ENCODE measurements around the gene NFATC3.

Gene NFATC3

DNA sequence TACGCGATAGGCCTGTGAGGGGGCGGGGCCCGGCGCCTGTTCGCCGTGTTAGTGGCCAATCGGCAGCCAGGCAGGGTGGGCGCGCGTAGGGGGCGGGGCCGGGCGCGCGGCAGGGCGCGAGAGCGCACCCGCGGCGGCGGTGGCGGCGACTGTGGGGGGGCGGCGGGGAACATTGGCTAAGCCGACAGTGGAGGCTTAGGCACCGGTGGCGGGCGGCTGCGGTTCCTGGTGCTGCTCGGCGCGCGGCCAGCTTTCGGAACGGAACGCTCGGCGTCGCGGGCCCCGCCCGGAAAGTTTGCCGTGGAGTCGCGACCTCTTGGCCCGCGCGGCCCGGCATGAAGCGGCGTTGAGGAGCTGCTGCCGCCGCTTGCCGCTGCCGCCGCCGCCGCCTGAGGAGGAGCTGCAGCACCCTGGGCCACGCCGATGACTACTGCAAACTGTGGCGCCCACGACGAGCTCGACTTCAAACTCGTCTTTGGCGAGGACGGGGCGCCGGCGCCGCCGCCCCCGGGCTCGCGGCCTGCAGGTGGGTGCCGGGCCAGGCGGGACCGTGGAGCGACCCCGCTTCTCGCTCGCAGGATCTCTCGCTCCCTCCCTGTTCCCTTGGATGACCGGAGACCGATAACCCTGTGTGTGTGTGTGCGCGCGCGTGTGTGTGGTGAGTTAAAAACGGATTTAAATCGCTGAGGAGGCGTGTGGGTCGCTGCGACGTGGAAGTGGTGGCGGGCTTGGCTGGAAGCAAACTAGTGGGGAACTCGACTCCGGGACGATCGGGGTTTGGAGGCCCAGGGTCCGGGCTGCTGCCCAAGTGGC is at the start of gene NFATC3:
Gene NFATC3, plus strand, starts transcription at position 112 of the 813 bp plus-strand sequence. Its CDS starts 312 bp downstream, at position 424.
- DNase-seq, result peak; percentile 64

DNA sequence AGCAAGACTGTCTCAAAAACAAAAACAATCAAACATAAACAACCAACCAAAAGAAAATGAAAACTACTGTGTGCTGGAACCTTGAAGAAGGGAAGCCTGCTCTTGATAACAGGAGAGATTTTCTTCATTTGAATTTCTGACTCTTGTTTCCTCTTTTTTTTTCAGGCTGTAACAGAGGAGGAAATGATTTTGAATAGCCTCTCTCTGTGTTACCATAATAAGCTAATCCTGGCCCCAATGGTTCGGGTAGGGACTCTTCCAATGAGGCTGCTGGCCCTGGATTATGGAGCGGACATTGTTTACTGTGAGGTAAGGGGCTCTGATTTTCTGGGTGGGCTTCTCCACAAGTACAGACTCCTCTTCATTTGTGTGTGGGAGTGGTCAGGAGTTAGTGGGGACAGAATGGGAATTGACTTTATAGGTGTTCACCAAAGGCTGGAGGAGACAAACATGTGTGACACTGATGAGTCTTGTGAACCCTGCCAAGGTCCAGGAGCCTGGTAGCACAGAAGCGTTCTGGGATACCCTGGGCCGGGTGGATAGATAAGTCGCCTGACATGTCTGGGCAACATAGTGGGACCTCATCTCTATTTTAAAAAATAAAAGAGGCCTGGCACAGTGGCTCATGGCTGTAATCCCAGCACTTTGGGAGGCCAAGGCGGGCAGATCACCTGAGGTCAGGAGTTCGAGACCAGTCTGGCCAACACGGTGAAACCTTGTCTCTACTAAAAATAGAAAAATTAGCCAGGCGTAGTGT is 47.2 kb upstream of the NFATC3 start:
- DNase-seq, result no peak

DNA sequence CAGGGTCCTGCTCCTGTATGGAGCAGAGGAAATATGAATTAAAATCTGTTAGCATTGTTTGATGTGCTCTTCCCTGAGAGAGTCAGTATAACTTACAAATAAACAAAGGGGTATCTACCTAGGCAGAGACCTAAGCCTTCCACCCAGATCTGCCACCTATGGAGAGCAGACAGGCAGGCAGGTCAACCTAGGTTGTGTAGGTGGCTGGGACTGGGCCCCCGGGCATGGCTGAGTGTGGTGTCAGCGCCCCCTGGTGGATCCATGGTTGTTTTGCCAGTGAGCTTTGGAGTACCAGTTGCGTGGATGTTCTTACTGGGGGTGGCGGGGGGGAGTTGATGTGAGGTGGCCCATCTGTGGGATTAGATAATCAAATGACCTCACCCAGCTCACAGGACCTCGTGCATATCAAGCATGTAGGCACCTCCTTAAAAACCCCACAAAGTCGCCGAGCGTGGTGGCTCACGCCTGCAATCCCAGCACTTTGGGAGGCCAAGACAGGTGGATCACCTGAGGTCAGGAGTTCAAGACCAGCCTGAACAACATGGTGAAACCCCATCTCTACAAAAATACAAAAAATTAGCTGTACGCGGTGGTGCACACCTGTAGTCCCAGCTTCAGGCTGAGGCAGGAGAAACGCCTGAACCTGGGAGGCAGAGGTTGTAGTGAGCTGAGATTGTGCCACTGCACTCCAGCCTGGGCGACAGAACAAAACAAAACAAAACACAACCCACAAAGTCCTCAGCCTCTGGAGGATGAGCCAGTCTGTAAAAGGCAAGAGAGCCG is 44.5 kb upstream of the NFATC3 start:
- no peak for DNase-seq

DNA sequence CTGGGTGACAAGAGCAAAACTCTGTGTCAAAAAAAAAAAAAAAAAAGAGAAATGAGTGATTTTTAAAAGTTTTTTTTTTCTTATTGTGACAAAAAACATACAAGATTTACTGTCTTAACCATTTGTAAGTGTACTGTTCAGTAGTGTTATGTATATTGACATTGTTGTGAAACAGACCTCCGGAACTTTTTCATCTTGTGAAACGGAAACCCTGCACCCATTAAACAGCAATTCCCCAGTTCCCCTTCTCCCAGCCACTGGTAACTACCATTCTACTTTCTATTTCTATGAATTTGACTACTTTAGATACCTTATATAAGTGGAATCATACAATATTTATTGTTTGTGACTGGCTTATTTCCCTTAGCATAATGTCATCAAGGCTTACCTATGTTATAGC is 43.4 kb upstream of the NFATC3 start:
- DNase-seq, result peak; percentile 22

DNA sequence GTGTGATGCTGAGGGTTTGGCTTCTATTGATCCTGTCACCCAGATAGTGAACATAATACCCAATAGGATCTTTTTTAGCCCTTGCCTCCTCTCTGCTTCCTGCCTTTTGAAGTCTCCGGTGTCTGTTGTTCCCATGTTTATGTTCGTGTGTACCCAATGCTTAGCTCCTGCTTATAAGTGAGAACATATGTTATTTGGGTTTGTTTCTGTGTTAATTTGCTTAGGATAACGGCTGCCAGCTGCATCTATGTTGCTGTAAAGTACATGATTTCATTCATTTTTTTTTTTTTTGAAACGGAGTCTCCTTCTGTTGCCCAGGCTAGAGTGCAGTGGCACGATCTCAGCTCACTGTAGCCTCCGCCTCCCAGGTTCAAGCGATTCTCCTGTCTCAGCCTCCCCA is 39.1 kb upstream of the NFATC3 start:
- DNase-seq, result no peak

DNA sequence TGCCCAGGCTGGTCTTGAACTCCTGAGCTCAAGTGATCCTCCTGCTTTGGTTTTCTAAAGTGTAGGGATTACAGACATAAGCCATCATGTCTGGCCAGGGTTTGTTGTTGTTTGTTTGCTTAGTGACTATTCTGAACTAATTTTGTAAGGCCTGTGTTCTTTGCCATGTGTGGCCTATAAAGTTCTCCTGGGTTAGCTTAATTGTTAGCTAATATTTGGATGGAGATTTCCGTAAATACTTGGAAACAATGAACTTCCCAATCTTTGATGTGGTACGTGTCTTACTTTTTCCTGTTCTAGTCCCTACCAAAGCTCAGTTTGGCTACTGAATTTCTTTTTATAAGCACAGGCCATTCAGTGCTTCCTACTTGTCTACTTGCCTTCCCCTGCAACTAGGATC is 37.2 kb upstream of the NFATC3 start:
- no peak for DNase-seq

DNA sequence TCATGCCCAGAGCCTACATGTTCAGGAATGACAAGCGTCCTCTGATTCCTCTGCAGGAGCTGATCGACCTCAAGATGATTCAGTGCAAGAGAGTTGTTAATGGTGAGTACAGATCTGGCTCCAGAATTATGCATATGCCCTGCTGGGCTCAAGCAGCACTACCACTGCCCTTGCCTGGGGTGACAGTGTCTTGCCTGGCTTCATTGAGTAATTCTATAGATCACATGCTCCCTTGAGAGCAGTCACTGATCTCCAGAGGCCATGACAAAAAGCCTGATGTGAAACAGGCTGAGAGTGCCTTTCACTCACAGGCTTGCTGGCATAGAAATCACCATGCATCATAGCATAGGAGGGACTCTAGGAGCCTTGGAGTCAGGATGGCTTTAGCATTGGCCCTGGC is 35.7 kb upstream of the NFATC3 start:
- DNase-seq, result no peak

DNA sequence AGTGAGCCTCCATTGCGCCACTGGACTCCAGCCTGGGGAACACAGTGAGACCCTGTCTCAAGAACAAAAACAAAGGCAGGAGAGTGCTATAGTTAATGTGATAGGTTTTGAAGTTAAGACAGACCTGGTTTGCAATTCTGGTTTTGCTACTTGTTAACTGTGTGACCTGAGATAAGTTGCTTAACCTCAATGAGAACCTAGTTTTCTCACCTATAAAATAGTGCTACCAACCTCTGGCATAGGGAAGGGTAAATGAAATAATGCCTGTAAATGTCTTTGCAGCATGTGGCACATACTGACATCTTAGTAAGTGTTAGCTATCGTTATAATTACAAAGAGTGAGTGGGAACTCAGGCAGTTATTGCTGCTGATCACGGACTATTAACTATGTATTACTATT is 29.8 kb upstream of the NFATC3 start:
- DNase-seq, result no peak

DNA sequence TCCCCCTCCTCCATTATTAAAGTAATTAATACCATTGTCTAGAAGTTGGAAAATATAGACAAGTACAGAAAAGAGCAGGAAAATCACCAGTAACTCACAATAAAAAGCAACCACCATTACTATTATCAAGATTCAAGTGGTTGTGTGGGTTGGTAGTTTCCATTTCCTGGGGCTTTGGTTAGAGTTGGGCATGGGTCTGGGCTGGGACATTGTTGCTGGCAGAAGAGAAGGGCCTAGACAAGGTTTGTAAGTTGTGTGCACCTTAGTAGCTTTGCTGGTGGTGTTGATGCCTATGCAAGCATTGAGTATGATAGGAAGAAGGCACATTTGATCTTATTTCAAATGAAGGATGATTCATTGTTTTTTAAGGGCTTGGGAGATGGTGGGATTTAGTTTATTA is 25.4 kb upstream of the NFATC3 start:
- DNase-seq, result no peak

DNA sequence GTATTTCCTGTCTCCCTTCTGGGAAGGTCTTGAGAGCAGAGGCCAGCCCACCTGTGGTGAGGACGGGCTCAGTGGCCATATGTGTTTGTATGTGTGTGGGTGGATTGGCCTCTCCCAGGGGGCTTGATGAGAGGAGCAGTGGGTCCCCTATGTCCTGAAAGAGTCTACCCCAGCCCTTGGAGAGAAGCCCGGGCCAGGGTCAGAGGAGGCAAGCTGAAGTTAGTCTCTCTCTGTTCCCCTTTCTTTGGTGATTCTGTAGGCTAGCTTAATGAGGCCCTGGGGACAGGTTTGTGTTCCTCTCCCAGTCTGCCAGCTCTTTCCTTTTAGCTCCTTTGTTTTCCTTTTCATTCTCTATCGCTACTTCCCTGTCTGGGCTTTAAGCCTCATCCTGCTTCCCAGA is 23.8 kb upstream of the NFATC3 start:
- no peak for DNase-seq

DNA sequence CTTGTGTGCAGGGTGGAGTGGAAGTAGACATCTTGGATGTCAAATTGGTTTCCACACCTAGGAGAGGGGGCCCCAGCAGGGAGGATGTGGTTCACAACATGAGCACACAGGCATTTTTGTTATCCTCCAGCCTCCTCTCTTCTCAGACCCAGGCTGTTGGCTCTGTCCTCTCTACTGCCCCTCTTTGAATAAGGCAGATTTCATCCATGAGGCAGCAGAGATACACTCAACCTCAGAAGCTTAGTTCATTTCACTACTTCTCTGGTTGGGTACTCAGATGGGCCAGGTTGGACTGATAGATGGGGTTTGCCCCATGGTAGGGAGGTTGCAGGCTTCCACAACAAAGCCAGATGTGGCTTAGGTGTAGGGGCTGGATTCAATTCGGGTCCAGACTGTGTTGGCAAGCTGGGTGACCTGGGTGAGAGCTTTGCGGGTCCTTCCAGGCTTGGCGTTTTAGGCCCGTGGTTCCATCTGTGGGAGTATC is 22.2 kb upstream of the NFATC3 start:
- DNase-seq, result no peak

DNA sequence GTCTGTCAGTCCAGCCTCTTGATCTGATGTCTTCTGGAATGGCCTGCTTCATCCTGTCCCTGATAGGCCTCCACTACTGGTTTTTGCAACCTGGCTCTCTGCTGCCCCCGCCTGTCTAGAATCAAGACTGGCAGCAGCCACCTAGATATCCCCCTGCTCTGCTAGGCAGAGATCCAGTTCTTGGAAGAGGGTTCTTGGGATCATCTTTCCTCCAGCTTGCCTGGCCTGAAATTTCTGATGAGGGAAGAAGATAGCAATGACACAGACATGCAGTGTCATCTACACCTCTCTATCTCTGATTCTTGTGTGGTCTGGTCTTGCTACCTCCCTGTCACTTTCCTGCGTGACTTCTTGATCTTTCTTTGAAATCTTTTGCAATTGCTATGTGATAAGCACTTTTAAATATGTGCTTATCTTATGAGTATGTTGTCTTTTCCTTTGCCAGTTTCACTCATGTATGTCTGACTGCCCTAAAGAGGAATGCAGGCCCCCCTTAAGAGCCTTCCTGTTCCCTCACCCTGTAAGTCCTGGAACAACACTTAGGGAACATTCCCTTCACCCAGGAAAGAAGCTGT is 20.3 kb upstream of the NFATC3 start:
- no peak for DNase-seq

DNA sequence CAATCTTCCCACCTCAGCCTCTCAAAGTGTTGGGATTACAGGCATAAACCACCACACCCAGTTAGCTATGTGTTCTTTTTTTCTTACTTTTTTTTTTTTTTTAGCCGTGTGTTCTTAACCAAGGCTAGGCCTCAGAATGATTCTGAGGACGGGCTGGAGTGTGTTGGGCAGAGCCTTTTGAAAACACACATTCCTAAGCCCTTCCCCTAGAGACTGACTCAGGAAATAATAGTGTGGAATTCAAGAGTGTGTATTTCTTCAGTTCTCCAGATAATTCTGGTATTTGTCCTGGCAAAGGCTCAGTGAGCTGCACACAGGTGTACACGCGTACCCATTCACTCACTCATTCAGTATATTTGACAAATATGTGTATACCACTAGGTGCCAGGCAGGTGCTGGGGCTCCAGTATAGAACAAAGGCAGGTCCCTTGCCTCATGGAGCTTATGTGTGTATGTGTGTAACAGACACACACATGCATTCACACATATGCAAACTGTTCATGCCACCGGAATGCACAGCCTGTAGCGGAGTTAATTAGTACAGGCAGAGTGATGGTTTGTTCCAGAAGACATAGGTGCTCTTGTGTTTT is 19.4 kb upstream of the NFATC3 start:
- no peak for DNase-seq

DNA sequence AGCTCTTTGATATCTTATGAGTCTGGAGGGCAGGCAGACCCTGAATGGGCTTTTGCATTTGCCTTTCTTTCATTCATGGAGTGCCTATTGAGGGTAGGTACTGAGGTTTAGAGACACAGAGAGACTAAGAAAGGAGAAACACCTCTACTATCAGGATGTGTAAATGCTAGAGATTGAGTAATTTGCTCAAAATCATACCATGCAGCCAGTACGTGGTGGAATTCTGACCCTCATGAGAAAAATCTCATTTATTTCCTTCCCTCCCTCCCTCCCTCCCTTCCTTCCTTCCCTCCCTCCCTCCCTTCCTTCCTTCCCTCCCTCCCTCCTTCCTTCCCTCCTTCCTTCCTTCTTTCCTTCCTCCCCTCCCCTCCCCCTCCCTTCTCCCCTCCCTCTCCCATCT is 18.4 kb upstream of the NFATC3 start:
- no peak for DNase-seq

DNA sequence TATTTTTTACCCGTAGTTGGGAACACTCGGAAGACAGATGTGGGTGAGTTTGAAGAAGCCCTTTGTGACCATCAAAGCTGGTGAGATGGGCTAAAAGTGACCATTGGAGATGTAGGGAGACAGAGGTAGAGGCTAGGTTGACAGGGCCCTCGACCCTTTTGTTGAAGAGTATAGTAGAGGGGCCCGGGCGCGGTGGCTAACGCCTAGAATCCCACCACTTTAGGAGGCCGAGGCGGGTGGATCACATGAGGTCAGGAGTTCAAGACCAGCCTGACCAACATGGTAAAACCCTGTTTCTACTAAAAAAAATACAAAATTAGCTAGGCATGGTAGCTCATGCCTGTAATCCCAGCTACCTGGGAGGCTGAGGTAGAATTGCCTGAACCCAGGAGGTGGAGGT is 16.2 kb upstream of the NFATC3 start:
- DNase-seq, result no peak

DNA sequence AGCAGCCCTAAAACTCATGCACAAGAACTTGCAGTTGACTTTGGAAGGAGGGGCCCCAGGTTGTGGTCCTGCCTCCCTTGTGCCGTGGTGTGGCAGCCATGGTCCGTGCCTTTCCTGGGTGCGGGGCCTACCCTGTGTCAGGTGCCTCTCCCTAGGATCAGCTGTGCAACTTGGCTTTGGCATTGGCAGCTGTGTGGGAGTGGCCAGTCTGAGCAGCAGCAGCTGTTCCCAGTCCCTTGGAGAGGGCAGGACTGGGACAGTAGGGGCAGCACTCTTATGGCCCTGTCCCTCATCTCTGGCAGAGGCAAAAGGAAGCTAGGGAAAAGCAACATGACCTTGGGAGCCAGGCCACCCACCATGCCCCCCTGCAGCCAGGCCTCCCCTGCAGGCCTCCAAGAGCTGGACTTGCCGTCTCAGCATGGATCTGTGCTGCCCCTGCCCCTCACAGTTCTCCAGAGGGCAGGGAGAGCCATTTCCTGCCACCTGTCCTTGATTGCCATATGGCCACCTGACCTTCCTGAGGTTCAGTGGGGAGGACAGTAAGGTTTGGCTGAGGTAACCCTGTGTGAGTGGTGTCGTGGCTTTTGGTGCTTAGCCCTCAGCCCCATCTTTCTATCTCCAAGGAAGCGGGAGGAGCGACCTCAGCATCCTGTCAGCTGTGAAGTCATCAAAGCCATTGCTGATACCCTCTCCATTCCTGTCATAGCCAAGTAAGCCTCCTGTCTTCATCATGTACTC is 15.5 kb upstream of the NFATC3 start:
- DNase-seq, result no peak

DNA sequence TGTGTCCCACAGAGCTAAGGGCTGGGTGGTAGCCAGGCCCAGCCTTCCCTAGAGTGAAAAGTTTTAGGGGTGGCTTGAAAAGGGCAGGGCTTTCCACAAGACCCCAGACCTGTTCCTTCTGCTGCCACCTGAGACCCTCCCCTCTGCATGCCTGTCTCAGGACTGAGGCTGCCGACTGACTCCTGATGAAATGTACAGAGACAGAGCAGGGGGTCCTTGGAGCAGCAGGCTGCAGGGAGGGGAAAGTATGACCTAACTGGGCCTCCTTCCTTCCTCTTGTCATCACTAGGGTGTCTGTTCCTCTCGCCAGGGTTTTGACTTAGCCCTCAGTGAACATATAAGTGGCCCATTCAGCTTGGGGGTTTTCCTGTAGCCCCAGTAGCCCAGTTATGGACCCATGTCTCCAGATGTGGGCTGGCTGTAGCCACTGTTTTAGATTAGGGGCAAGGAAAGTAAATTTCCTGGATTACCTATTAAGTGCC is 14.9 kb upstream of the NFATC3 start:
- no peak for DNase-seq

DNA sequence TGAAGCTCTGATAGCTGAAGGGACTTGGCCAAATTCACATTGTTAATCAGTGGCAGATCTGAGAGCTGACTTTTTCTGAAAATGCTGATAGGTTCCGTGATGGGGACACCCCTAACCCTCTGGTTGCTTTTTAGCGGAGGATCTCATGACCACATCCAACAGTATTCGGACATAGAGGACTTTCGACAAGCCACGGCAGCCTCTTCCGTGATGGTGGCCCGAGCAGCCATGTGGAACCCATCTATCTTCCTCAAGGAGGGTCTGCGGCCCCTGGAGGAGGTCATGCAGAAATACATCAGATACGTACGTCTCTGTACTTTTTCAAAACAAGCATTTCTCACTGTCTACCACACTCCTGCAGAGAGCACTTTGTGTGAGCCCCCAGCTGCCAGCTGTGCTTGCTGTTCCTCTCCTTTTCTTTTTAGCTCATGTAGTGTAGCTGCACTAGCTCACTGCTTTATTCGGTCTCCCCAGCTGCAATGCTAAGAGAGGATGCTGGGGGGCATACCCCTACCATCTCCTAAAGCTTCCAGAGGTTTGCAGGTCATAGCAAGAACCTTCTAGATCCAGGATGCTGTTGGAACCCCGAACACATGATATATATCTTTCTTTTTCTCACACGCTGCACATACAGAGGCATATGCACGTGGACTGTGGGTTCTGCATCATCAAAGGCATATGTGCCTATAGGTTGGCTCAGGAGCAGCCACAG is 14.2 kb upstream of the NFATC3 start:
- DNase-seq, result no peak

DNA sequence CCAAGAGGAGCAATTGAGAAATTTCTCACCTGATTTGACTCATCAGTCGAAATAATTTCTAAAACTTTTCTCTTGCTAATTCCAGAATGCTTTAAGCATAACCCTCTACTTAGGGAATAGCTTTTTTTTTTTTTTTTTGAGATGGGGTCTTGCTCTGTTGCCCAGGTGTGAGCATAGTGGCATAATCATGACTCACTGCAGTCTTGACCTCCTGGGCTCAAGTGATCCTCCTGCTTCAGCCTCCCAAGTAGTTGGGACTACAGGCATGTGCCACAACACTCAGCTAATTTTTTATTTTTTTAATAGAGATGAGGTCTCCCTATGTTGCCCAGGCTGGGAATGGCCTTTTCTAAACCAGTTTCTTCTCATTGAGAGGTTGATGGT is 13.7 kb upstream of the NFATC3 start:
- DNase-seq, result no peak

DNA sequence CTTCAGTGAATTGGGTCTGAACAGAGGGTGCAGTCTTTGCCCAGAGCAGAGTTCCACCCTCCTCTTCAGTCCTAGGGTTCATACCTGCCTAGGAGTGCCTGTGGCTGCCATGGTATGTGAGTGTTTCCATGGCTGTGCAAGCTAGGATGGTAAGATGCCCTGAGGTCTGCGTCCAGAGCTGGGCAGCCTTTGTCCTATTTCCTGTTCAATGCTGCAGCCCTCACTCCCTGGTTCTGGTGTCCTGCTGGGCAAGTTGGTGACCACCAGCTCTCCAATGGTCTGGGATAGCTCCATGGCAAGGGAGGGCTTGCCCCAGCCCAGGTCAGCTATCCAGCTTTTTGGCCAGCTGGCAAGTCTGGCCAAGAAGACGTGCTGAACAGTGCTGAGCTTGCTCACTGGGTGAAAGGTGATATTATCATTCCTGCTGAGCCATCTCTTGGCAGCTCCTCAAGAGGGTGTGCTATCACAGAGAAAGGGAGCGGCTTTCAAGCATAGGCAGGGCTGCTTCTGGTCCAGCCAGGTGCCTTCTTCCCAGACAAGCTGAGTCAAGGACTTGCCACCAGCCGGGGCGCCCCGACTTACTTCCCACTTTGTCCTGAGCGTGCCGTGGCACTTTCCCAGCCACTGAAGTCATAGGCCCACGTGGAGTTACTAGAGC is 13.0 kb upstream of the NFATC3 start:
- no peak for DNase-seq
